SK-N-SH treated with all-trans-retinoic acid at 6 μM for 48 hours (cell line): ENCODE measurements around the gene RPL7A.

Experiments
- BACH2 ChIP-seq: fragments of 250-450 bp; sonication (Bioruptor Pico); IDR thresholded peaks from 2 replicates; pipeline ENCODE4 v1.9.0; 2021; ENCODE audit warnings: mild to moderate bottlenecking, borderline replicate concordance
- PPARA ChIP-seq: fragments of 250-450 bp; sonication (Bioruptor Pico); IDR thresholded peaks from 2 replicates; pipeline ENCODE4 v1.5.0; 2020; ENCODE audit warnings: mild to moderate bottlenecking, borderline replicate concordance
- RARB ChIP-seq: fragments of 250-450 bp; sonication (Bioruptor Pico); IDR thresholded peaks from 2 replicates; pipeline ENCODE4 v1.8.0; 2021; ENCODE audit warnings: mild to moderate bottlenecking, moderate library complexity
- TCF4 ChIP-seq: fragments of 250-450 bp; sonication (Bioruptor Pico); IDR thresholded peaks from 2 replicates; pipeline ENCODE4 v1.8.0; 2021; ENCODE audit warnings: mild to moderate bottlenecking, moderate library complexity, borderline replicate concordance
- TOX ChIP-seq: fragments of 250-450 bp; sonication (Bioruptor Pico); IDR thresholded peaks from 2 replicates; pipeline ENCODE4 v1.8.0; 2021; ENCODE audit warnings: mild to moderate bottlenecking, moderate library complexity, borderline replicate concordance
- ZFP3 ChIP-seq: fragments of 250-450 bp; sonication (Bioruptor Pico); IDR thresholded peaks from 2 replicates; pipeline ENCODE4 v1.5.0; 2020; ENCODE audit warnings: mild to moderate bottlenecking, moderate library complexity
- ZNF70 ChIP-seq: fragments of 450-650 bp; formaldehyde crosslinking; IDR thresholded peaks from 2 replicates; pipeline ENCODE4 v1.5.0; 2020; ENCODE audit warnings: mild to moderate bottlenecking, moderate library complexity
- ZNF8 ChIP-seq: fragments of 450-650 bp; formaldehyde crosslinking; IDR thresholded peaks from 2 replicates; pipeline ENCODE4 v1.5.0; 2020; ENCODE audit warnings: mild to moderate bottlenecking, moderate library complexity
- TF ChIP-seq, protein P1 (sequence below): fragments of 250-450 bp; sonication (Bioruptor Pico); IDR thresholded peaks from 2 replicates; pipeline ENCODE4 v1.8.0; 2021; ENCODE audit warnings: low read depth, mild to moderate bottlenecking, moderate library complexity, borderline replicate concordance

DNA sequence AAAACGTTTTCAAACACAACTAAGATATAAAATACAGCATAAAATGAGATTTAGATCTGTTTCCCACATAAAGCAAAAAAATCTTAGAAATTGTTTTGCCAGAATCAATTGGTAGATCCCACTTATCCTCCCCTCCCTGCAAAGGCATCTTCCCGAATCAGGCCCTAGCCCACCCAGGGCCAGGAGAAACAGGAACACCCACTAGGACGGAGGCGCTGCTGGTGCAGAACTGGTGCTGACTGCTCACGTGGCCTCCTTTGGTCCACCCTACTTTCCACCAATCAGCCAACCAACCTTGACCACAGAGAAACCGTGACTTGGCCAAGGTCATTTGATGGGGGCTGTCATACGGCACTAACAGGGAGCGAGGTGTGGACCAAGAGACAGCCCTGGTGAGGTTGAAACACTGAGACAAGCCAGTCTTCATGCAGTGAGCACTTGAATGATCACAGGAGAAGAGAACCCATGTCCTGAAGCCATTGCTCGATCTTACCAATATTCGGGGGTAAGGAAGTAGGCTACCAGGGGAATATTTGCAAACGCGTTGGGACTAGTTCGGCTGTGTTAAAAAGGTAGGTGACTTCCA, 13.6 kb downstream of the RPL7A start:
- TF ChIP-seq TOX (CRISPR knock-in tag): no peak
- TF ChIP-seq RARB (CRISPR knock-in tag): no peak
- no peak for TF ChIP-seq TCF4
- no peak for TF ChIP-seq PPARA (CRISPR knock-in tag)
- no peak for TF ChIP-seq ZFP3 (CRISPR knock-in tag)
- TF ChIP-seq, protein P1, sequence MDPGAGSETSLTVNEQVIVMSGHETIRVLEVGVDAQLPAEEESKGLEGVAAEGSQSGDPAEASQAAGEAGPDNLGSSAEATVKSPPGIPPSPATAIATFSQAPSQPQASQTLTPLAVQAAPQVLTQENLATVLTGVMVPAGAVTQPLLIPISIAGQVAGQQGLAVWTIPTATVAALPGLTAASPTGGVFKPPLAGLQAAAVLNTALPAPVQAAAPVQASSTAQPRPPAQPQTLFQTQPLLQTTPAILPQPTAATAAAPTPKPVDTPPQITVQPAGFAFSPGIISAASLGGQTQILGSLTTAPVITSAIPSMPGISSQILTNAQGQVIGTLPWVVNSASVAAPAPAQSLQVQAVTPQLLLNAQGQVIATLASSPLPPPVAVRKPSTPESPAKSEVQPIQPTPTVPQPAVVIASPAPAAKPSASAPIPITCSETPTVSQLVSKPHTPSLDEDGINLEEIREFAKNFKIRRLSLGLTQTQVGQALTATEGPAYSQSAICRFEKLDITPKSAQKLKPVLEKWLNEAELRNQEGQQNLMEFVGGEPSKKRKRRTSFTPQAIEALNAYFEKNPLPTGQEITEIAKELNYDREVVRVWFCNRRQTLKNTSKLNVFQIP: no peak
- no peak for TF ChIP-seq ZNF70 (CRISPR knock-in tag)
- no peak for TF ChIP-seq BACH2
- no peak for TF ChIP-seq ZNF8
